Stimulated activated CD8-positive, alpha-beta memory T cell treated with anti-CD3 and anti-CD28 coated beads, Interleukin-12 subunit alpha, Interleukin-12 subunit beta, amount 100 ng/mL, for 24 hours (primary cell): ENCODE results near the gene NLGN2.
A peak's percentile ranks its signal among the peaks of the same experiment; 100 is the strongest.
"Not testable (repeated sequence)": the region's sequence is repeated elsewhere in the genome, so short reads cannot be mapped to it uniquely, and the experiment has no call there.

ENCODE experiments used
- DNase-seq: peaks from one replicate; pipeline ENCODE4 v3.0.0-alpha.2; 2020; ENCODE audit errors: extremely low read depth

The NLGN2 gene

DNA sequence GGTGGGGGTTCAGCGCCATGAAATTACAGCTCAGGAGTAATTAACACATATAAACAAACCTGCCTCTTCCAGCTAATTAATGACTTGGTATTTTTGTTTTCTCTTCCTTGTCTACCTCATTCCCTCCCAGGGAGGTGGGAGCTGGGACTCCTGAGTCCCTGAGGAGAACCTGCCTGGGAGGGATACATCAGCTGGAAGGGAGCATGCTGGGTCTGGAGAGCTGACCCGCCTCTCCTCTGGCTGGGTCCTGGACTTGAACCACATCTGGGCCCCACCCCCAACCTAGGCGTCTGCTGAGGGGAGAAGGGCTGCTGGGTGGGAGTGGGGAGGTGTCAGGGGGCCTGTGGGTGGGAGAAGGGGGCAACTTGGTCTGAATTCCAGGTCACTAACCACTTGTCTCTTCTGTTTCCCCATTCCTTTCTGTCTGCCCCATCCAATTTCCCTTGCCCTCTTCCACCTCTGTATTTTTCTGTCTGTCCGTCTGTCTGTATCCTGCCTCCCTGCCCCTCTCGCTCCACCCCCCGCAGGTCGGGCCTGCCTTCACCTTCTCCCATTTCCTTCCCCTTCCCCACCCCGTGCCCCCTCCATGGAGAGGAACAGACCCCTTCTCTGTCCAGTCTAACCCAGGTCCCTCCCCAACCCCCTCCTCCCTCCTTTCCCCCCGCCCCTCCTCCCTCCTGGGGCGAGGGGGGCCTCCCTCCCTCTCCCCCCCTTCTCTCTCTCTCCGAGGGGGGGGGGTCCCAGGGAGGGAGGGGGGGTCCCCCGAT, at the start of gene NLGN2:
NLGN2 (plus strand) TSS at position 361 of the 767 bp plus-strand sequence. CDS start 411 bp downstream, outside the sequence.
- no peak for DNase-seq

DNA sequence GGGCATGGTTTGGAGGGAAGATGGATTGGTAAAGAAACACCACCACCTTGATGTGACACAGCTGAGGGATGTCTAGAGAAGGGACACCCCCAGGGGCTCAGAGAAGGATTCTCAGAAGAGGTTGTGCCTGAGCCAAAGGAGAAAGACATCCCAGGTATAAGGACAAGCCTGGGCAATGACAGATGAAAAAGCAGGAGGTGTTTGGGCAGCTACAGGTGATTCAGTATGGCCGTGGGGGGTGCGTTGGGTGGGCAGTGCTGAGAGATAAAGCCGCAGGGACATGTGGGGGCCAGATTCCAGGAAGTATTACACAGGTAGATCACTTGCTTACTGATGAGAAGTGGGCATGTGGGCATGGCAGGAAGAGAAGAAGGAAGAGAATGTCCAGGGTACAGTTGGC, 45.7 kb upstream of the NLGN2 start:
- DNase-seq: no peak

DNA sequence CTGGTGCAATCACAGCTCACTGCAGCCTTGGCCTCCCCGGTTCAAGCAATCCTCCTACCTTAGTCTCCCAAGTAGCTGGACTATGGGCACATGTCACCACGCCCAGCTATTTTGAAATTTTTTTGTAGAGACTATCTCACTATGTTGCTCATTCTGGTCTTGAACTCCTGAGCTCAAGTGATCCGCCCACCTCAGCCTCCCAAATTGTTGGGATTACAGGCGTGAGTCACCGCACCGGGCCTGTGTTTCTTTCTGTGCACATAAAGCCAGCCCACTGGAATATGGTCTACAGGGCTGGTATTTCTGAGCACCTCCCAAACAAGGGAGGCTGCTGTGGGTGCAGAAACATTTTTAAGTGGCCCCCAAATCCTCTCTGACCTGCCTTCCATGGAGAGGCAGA, 44.3 kb upstream of the NLGN2 start:
- DNase-seq: no peak

DNA sequence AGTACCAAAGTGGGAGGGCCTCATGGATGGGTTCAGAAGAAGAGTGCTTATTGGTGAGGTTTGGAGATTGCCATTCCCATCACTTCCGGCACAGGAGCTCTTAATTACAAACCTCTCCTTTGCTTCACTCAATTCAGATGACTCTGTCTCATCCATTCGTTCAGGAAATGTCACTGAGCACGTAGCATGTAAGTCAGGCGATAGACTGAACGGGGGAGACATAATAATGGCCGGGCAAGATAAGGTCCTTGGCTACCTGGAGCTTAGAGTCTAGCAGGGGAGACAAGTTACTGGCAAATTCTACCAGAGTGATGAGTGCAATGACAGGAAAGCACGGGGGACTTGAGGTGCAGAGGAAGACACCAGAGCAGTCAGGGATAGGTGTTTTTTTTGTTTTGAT, 41.7 kb upstream of the NLGN2 start:
- not testable (repeated sequence) for DNase-seq

DNA sequence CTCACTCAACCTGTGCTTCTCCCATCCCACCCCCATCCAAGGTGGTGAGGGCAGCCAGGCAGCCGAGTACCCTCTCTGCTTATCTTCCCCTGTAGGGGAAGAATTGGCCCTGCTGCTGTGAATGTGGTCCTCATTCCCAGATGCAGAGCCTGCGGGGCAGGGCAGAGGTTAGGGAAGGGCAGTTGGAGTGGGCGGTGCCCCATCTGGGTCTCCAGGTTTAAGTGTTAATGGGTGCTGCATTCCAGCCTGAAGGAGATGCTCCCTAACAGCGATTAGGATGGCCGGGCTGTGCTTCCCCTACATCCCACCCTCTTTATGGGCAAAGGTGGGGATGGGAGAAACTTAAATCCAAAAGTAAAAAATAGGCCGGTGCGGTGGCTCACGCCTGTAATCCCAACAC, 40.6 kb upstream of the NLGN2 start:
- DNase-seq: no peak

DNA sequence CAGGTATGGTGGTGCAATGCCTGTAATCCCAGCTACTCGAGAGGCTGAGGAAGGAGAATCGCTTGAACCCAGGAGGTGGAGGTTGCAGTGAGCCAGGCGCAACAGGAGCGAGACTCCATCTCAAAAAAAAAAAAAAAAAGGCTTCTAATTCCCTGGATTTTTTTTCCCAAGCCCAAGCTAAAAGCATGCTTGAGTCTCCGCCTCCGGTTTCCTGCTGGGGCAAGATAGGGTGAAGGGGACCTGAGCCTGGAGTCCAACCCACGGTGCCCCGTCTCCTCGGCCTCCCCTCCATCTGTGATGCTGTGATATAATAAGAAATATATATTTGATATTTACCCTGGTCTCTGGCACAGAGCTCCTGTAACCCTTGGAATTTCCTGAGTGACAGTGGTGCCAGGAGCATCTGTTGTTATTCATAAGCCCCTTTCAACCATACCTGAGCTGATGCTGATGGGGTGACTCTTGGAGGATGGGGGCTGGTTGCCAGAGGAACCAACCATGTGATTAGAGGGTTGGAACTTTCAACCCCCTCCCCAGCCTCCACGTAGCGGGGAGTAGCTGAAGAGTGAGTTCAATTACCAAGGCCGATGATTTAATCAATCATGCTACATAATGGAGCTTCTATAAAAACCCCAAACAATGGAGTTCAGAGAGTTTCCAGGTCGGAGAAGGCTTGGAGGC, 39.6 kb upstream of the NLGN2 start:
- DNase-seq: no peak

DNA sequence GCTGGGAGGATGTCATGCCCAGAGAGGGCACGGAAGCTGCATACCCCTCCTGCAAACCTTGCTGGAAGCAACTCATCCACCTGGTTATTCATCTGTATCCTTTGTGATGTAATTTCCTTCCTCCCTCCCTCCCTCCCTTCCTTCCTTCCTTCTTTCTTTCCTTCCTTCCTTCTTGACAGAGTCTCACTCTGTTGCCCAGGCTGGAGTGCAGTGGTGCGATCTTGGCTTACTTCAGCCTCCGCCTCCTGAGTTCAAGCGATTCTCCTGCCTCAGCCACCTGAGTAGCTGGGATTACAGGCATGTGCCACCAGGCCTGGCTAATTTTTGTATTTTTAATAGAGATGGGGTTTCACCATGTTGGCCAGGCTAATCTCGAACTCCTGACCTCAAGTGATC, 39.0 kb upstream of the NLGN2 start:
- DNase-seq: not testable (repeated sequence)

DNA sequence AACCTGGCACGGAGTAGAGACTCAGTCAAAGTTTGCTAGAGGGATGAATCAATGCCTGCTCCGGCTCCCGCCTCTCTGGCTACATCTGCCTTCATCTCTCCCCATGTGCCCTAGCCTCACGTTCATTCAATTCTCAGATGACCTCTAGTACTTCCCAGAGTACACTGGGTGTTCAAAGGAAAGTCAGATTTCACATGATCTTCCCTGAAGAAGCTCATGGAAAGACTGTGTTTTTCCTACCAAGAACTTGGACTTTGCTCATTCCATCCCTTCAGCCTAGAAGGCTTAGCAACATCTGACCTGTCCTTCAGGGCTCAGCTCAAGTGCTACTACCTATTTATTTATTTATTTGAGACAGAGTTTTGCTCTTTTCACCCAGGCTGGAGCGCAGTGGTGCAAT, 37.8 kb upstream of the NLGN2 start:
- no peak for DNase-seq

DNA sequence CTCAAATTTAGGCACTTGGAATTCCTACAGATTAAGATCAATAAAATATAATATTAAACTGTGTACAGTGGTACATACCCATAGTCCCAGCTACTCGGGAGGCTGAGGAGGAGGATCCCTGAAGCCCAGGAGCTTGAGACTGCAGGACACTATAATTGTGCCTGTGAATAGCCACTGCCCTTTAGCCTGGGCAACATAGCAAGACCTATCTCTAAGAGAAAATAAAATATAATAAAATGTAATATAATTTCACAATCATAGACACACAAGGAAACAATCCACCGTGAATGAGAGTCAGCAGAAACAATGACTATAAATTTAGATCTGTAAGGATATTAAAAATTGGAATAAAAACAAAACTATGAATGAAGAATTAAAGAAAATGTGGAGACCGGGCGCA, 36.8 kb upstream of the NLGN2 start:
- no peak for DNase-seq

DNA sequence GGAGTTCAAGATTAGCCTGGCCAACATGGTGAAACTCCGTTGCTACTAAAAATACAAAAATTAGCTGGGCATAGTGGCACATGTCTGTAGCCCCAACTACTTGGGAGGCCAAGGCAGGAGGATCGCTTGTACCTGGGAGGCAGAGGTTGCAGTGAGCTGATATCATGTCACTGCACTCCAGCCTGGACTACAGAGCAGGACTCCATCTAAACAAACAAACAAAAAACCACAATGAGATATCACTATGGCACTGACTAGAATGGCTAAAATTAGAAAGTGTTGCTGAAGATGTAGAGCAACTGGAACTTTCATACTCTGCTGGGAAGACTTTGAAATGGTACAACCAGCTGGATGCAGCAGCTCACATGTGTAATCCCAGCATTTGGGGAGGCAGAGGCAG, 33.3 kb upstream of the NLGN2 start:
- no peak for DNase-seq

DNA sequence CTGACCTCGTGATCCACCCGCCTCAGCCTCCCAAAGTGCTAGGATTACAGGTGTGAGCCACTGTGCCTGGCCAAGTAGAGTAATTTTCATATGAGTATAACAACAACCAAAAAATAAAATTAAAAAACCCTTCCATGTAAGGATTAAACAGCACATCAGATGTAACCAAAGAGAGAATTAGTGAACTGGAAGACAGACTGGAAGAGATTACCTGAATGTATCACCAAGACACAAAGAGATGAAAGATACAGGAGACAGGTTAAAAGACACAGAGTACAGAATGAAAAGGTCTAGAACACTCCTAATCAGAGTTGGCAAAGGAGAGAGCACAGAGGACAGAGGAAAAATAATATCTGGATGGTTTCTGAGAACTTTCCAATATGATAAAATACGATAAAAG, 28.5 kb upstream of the NLGN2 start:
- DNase-seq: no peak

DNA sequence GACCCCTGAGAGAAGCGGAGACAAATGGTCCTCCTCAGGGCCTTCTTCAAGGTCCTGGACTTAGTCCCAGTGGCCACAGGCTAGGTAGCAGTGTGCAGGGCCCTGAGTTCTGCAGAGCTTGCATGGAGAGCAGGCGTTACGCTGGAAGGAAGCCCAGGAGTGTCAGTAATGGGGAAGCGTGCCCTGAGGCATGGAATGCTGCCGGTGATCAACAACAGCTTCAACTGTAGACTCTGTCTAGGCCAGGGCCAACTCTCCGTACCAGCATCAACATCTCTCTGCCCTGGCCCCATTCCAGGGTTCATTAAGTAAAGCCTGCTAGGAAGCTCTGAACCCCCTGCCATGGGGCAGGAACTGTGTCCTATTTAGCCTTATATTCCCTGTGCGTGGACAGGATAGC, 27.3 kb upstream of the NLGN2 start:
- DNase-seq: no peak

DNA sequence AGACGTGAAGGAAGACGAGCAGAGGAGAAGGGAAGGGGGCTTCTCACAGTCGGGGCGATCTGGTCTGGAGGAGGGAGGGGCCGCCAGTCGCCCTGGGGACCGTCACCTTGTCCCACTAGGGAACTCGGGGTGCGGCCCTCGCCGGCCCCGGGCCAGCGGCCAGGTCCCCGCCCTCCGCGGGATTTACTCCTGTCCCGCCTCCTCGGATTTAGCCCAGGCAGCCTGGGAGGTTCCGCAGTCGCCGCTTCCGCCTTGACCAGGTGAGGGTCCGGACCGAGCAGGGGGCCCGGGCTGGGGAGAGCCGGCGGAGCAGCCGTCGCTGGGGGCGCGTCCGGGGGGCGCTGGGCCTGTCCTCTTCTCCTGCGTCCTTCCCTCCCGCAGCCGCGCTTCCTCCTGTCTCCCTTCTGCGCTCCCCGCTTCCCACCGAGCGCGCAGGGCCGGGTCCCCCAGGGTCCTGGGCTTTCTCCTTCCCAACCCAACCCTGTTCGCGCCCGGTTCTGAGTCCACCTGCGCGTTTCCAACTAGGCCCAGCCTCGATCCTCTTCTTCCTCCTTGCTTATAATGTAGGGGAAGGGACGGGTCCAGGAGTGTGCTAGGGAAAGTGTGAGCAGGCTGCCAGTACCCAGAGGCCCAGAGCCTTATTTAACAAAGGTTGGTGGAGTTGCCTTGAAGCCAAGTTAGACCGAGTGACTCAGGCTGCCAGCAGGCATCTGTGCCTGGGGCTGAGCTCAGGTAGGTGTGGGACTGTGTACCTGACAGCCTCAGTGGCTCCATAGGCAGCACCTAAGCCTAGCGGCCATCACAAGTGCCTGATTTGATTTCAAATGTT, 26.6 kb upstream of the NLGN2 start, which contains the start of gene TNK1:
TNK1 (plus strand) TSS at position 235 of the 829 bp plus-strand sequence. CDS start 1,838 bp downstream, outside the sequence.
- no peak for DNase-seq

DNA sequence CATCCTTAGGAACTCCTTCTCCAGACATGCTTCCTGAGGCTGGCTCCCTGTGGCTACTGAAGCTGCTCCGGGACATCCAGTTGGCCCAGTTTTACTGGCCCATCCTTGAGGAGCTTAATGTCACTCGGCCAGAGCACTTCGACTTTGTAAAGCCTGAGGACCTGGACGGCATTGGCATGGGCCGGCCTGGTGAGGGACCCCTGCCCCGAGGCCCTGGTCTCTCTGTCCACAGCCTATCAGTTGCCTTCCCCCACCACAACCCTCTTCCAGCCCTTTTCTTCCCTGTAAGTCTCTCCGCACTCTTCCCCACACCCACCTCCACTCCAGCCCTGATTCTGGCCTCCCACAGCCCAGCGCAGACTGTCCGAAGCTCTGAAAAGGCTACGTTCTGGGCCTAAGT, 24.7 kb upstream of the NLGN2 start:
- no peak for DNase-seq

DNA sequence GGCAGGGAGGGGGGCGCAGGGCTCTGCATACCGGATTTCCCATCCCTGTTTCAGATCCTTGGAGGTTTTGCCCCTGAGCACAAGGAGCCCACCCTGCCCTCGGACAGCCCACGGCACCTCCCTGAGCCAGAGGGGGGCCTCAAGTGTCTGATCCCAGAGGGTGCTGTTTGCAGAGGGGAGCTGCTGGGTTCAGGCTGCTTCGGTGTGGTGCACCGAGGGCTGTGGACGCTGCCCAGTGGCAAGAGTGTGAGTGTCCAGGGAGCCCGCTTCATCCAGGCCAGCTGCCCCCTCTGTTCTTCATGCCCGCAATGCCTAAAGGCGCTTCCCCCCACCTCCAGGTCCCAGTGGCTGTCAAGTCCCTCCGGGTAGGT, 24.3 kb upstream of the NLGN2 start:
- no peak for DNase-seq

DNA sequence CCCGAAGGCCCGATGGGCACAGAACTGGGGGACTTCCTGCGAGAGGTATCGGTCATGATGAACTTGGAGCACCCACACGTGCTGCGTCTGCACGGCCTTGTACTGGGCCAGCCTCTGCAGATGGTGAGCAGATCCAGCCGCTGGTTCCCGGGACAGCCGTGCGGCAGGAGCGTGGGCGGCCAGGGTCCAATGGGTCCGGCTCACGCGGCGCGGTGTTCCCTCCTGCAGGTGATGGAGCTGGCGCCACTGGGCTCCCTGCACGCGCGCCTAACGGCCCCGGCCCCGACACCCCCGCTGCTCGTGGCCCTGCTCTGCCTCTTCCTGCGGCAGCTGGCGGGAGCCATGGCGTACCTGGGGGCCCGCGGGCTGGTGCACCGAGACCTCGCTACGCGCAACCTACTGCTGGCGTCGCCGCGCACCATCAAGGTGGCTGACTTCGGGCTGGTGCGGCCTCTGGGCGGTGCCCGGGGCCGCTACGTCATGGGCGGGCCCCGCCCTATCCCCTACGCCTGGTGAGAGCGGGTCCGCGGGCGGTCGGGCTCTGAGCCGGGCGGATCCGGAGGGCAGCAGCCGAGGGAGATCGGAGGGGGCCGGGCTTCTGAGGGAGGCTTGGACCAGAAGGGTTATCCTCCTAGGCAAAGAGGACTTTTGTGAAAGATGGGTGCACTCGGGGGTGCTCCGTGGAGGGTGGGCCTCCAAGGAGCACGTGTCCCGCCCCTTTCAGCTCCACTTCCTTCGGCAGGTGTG, 23.7 kb upstream of the NLGN2 start:
- peak; percentile 42 for DNase-seq

DNA sequence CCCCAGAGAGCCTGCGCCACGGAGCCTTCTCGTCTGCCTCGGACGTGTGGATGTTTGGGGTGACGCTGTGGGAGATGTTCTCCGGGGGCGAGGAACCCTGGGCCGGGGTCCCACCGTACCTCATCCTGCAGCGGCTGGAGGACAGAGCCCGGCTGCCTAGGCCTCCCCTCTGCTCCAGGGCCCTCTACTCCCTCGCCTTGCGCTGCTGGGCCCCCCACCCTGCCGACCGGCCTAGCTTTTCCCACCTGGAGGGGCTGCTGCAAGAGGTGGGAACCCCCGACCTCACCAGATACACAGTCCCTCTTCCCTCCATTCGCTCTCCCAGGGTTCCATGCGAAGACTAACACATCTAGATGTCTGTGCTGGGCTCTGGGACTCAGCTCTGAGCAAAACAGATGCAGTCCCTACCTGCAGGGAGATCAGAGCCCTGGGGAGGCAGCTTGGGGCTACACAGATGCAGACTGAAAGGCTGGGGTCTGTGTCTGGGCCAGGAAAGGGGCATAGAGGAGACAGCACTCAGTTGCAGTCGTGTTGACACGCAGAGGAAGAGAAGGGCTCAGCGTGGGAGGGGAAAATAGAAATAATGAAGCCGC, 23.1 kb upstream of the NLGN2 start:
- DNase-seq: no peak

DNA sequence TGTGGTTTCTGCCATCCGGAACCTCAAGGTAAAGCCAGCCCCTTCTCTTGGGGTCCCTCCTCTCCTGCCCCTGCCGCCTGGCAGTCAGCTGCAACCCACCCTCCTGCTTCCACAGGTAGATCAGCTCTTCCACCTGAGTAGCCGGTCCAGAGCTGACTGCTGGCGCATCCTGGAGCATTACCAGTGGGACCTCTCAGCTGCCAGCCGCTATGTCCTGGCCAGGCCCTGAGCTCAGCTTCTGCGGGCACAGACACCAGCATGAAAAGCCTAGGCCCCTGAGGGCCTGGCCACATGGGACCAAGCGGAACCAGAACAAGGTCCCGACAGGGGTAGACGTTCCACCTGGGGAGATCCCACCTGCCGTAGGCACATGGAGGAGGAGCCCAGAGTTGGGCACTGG, 18.8 kb upstream of the NLGN2 start:
- no peak for DNase-seq

DNA sequence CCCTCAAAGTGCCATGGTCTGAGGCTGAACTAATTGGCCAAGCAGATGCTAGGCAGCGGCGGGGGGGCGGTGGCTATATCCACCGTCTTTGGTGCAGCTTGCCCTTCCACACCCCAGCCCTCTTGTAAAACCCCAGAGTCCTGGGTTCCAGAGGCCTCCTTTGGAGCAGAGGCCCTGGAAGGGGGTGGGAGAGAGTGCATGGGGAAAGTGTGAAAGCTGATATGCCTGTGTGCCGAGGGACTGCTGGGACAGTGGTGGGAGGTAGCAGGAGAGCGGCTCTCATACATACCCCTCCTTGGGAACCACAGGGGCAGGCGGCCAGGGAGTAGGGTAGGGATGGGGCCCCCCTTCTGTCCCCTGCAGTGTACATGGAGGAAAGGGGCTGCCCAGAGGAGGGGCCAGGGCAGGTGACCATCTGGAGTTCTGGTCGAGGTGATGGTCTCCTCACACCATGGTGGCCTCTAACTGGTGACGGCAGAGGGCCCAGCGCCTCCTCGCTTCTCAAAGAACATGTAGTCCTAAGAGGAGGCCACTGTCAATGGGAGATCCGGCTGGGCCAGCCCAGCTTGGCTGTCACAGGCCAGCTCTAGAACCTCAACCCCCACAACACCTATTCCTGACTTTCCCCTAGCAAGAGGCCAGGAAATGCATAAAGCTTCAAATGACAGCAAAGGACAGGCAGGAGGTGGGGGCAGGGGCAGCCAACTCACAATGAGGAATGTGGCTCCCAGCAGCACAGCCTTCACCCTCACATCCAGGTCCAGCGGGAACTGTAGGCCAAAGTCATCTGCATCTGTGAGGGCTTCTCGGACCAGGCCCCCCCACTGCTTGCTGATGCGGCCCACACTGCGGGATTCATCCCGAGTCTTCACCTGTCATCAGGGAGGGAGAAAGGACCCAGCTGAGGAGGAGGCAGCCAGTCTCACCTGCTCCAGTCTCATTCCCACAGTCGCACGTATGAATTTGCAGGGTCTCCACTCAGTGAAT, 17.4 kb upstream of the NLGN2 start:
- no peak for DNase-seq

DNA sequence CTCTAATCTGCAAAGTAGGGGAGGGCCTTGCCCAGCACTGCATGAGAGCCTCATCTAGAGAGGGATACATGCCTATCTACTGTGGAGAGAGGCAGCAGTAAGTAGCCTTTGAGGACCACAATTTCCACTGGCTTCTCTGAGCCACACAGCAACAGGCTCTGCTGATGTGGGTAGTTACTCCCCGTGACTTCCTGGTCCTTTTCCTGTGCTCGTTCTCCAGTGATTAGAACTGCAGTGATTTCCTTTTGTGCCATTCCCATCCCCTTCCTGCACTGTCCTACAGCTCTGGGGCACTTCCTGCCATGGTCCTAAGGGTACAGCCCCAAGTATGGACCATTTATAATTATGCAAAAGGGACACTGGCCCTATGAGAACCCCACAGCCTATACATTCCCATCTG, 16.3 kb upstream of the NLGN2 start:
- no peak for DNase-seq
